Neural crest cell (in vitro differentiated cells): ENCODE measurements around the gene USE1. TPM values are rescaled to one million over a fixed set of nuclear protein-coding genes. Genes with fewer than 3 reads are reported as not detected.

Experiments
- DNase-seq: peaks from one replicate; pipeline ENCODE4 v3.0.0; 2021; ENCODE audit warnings: low read depth, mixed read lengths, low spot score
- H3K27ac Mint-ChIP-seq: one replicate; pipeline ENCODE4 v1.8.0; 2021; ENCODE audit warnings: mild to moderate bottlenecking, mixed read lengths; ENCODE audit not compliant: unreplicated experiment
- H3K27me3 Mint-ChIP-seq: 2 replicates; pipeline ENCODE4 v1.8.0; 2021; ENCODE audit warnings: low read depth, mild to moderate bottlenecking, mixed read lengths
- H3K36me3 Mint-ChIP-seq: 2 replicates; pipeline ENCODE4 v1.8.0; 2021; ENCODE audit warnings: low read depth, mild to moderate bottlenecking, mixed read lengths
- H3K4me1 Mint-ChIP-seq: 2 replicates; pipeline ENCODE4 v1.8.0; 2021; ENCODE audit warnings: mixed read lengths
- H3K4me3 Mint-ChIP-seq: one replicate; pipeline ENCODE4 v1.8.0; 2021; ENCODE audit warnings: mild to moderate bottlenecking, mixed read lengths
- H3K9me3 Mint-ChIP-seq: 2 replicates; pipeline ENCODE4 v1.8.0; 2021; ENCODE audit warnings: mixed read lengths
- CTCF ChIP-seq: fragments of 200-600 bp; sonication (generic); conservative IDR thresholded peaks from 2 replicates; pipeline ENCODE4 v1.5.0; 2021; ENCODE audit warnings: antibody characterized with exemption, mild to moderate bottlenecking
- total RNA-seq: library from RNA; stranded (reverse); gene quantifications from 2 replicates; pipeline ENCODE4 v1.2.1, GENCODE V29; 2021

Gene USE1
- total RNA-seq, 1 donor from 2014 or later: 15.7 TPM

- Mint-ChIP-seq H3K9me3 (no peaks in the 10 kb centered on the region), H3K4me1 (peaks cover 33% of the 10 kb centered on the region), H3K36me3 (peaks cover 3% of the 10 kb centered on the region), H3K27me3 (peaks cover 3% of the 10 kb centered on the region), H3K4me3 (peak overlapping the region; percentile 85), H3K27ac (no peak overlapping the region)
- no peak for TF ChIP-seq CTCF
- DNase-seq: no peak
Measured at GRCh38 chr19:17240062-17240752, 25.1 kb downstream of the USE1 start.

- Mint-ChIP-seq H3K27ac (no peak overlapping the region), H3K27me3 (peaks cover 3% of the 10 kb centered on the region), H3K9me3 (no peaks in the 10 kb centered on the region), H3K4me3 (peak overlapping the region; percentile 85), H3K36me3 (peaks cover 3% of the 10 kb centered on the region), H3K4me1 (peaks cover 33% of the 10 kb centered on the region)
- TF ChIP-seq CTCF: no peak
- DNase-seq: no peak
Measured at GRCh38 chr19:17240826-17241399, 25.8 kb downstream of the USE1 start.

GRCh38 chr19:17242431-17243208 is 27.5 kb downstream of the USE1 start:
- Mint-ChIP-seq H3K27ac (no peak overlapping the region), H3K36me3 (peaks cover 3% of the 10 kb centered on the region), H3K27me3 (peaks cover 5% of the 10 kb centered on the region), H3K4me3 (peak overlapping the region; percentile 98), H3K4me1 (peaks cover 49% of the 10 kb centered on the region), H3K9me3 (no peaks in the 10 kb centered on the region)
- no peak for DNase-seq
- TF ChIP-seq CTCF: no peak

GRCh38 chr19:17243211-17243829 is 28.2 kb downstream of the USE1 start:
- Mint-ChIP-seq H3K4me1 (peaks cover 56% of the 10 kb centered on the region), H3K4me3 (peak overlapping the region; percentile 98), H3K9me3 (no peaks in the 10 kb centered on the region), H3K27ac (no peak overlapping the region), H3K36me3 (peaks cover 3% of the 10 kb centered on the region), H3K27me3 (peaks cover 8% of the 10 kb centered on the region)
- TF ChIP-seq CTCF: no peak
- no peak for DNase-seq

GRCh38 chr19:17243830-17244617 is 28.9 kb downstream of the USE1 start:
- Mint-ChIP-seq H3K36me3 (peaks cover 3% of the 10 kb centered on the region), H3K27me3 (peaks cover 9% of the 10 kb centered on the region), H3K9me3 (no peaks in the 10 kb centered on the region), H3K4me1 (peaks cover 63% of the 10 kb centered on the region), H3K4me3 (peak overlapping the region; percentile 98), H3K27ac (peak overlapping the region; percentile 94)
- no peak for TF ChIP-seq CTCF
- no peak for DNase-seq
